OCI-LY7 (cell line): Measurements from ENCODE around the gene SH3RF3. TPM values are rescaled to one million over a fixed set of nuclear protein-coding genes. Genes with fewer than 3 reads are reported as not detected.

ENCODE experiments used
- BruUV-seq: library from RNA; stranded (reverse); fragments of 400-500 nt; replicated peaks from 2 replicates; lab custom pipeline; 2021; lab: Mats Ljungman, UMichigan
- CTCF ChIA-PET: fragments of 300-600 bp; sonication (Branson Sonifier 250); formaldehyde crosslinking; loops from one replicate; lab custom pipeline; 2022; ENCODE audit warnings: antibody characterized with exemption; ENCODE audit not compliant: unreplicated experiment; lab: Charles Lee
- POLR2A ChIA-PET: fragments of 300-600 bp; sonication (Branson Sonifier 250); formaldehyde crosslinking; loops from one replicate; lab custom pipeline; 2022; ENCODE audit warnings: antibody characterized with exemption; lab: Charles Lee
- DNase-seq: peaks from one replicate; pipeline ENCODE4 v3.0.0-alpha.2; 2015; ENCODE audit warnings: low spot score
- H2AFZ ChIP-seq: fragments of 200-600 bp; sonication (generic), shearing (Covaris generic); 2 replicates; pipeline ENCODE4 v1.6.1; 2014; ENCODE audit warnings: mild to moderate bottlenecking, antibody characterized with exemption, low read length, moderate library complexity
- H3K27ac ChIP-seq: fragments of 200-600 bp; sonication (generic); 2 replicates; pipeline ENCODE4 v1.5.1; 2014; ENCODE audit warnings: mixed run types, low read depth, mild to moderate bottlenecking, moderate library complexity, low read length, inconsistent platforms; ENCODE audit not compliant: poor library complexity, severe bottlenecking
- H3K36me3 ChIP-seq: fragments of 200-600 bp; sonication (generic); 2 replicates; pipeline ENCODE4 v1.6.1; 2014; ENCODE audit warnings: mild to moderate bottlenecking, antibody characterized with exemption, low read length, moderate library complexity, mixed read lengths; ENCODE audit not compliant: insufficient read depth
- H3K4me1 ChIP-seq: fragments of 200-600 bp; sonication (generic); 2 replicates; pipeline ENCODE4 v1.5.1; 2014; ENCODE audit warnings: mild to moderate bottlenecking, low read length; ENCODE audit not compliant: insufficient read depth, poor library complexity, severe bottlenecking
- H3K4me2 ChIP-seq: fragments of 200-600 bp; sonication (generic); 2 replicates; pipeline ENCODE4 v1.6.1; 2014; ENCODE audit warnings: mild to moderate bottlenecking, low read length
- H3K4me3 ChIP-seq: fragments of 200-600 bp; sonication (generic); 2 replicates; pipeline ENCODE4 v1.5.1; 2014; ENCODE audit warnings: mild to moderate bottlenecking, low read depth, low read length; ENCODE audit not compliant: poor library complexity, severe bottlenecking
- H3K79me2 ChIP-seq: fragments of 200-600 bp; sonication (generic); 2 replicates; pipeline ENCODE4 v1.6.1; 2016; ENCODE audit warnings: low read depth, mild to moderate bottlenecking, low read length, moderate library complexity, mixed read lengths; ENCODE audit not compliant: insufficient read depth
- H3K9me2 ChIP-seq: fragments of 200-600 bp; sonication (generic); 2 replicates; pipeline ENCODE4 v1.6.1; 2016; ENCODE audit warnings: mild to moderate bottlenecking, low read length, mixed read lengths; ENCODE audit not compliant: insufficient read depth
- H3K9me3 ChIP-seq: fragments of 200-600 bp; sonication (generic); 2 replicates; pipeline ENCODE4 v1.6.1; 2014; ENCODE audit warnings: mild to moderate bottlenecking, mixed run types, low read length, mixed read lengths
- H4K20me1 ChIP-seq: fragments of 200-600 bp; sonication (generic); 2 replicates; pipeline ENCODE4 v1.6.1; 2014; ENCODE audit warnings: mild to moderate bottlenecking, antibody characterized with exemption, low read length, moderate library complexity, mixed read lengths; ENCODE audit not compliant: insufficient read depth
- EZH2phosphoT487 ChIP-seq: fragments of 200-600 bp; sonication (generic); IDR thresholded peaks from 2 replicates; pipeline ENCODE4 v1.6.1; 2018; ENCODE audit warnings: low read depth, borderline replicate concordance, mild to moderate bottlenecking, mixed run types, antibody characterized with exemption, low read length, moderate library complexity, mixed read lengths
- intact Hi-C: fragments of 100-400 bp; cut with micrococcal nuclease; formaldehyde crosslinking; loops from one replicate; pipeline ENCODE4 v1.10.0; 2022; ENCODE audit not compliant: unreplicated experiment
- total RNA-seq, 2 experiments: library from RNA; depleted of rRNA in 1 of 2; stranded (reverse); fragments of >200 nt in 1 of 2; shearing (Covaris generic) in 1 of 2; gene quantifications; 2 replicates each; pipeline ENCODE4 v1.2.3, GENCODE V29; 2014 to 2022
- TF ChIP-seq, protein P1 (sequence below): fragments of 200-600 bp; sonication (generic); conservative IDR thresholded peaks from 2 replicates; pipeline ENCODE4 v1.5.1; 2014; ENCODE audit warnings: mild to moderate bottlenecking, antibody characterized with exemption, low read length, moderate library complexity, mixed read lengths

The SH3RF3 gene
- total RNA-seq, 2 experiments from 2014 or later: not detected

DNA sequence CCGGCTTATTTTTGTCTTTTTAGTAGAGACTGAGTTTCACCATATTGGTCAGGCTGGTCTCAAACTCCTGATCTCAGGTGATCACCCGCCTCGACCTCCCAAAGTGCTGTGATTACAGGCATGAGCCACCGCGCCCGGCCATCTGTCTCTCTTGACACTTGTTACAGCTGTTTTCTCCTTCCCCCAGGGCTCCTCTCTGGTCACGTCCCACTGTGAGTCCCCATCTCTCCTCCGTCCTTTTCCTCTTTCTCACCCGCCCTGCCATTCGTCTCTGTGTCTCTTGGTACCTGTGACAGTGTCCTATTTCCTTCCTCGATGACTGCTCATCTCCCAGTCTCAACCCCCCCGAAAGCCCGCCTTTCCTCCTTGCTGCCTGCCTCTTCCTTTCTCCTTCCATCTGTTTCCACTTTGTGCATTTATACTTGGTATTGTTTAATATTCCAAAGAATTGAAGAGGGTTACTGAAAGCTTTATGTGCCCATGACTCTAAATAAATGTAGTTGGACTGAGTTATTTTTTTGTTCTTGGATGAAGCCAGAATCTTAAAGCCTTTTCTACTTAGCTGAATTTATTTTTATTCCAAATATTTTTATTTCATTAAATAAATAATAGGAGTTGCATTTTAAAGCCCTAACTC is 241.5 kb downstream of the SH3RF3 start:
- Histone ChIP-seq H3K9me3 (no peaks in the 10 kb centered on the region), H3K4me2 (no peak overlapping the region)
- CTCF ChIA-PET: no interaction called here

DNA sequence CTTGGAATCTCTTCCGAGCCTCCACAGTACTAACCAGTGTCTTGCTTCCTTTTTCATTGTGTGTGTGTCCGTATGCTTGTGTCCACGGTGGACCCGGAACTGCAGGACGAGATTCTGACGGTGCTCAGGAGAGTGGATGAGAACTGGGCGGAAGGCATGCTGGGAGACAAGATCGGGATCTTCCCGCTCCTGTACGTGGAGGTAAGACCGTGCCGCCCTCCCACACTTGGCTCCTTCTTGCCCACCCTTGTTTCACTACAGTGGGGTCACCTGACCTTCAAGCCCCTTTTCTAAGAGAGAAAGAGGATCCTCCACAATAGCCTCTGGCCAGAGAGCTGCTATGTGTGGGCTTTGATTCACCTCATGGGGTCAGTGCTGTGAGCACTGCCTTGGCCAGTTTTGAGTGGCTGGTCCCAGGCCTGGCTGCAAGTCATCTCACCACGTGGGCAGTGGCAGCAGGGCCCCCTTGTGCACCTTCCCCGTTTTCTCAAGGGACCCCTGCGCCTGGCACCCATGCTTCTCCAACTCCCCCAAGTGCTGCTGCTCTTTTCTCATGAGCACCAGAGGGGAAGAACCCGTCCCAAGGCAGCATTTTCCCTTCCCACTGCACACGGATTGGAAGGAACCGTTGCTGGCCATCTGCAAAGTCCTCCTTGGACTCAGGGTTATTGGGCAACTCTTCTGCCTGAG is 242.6 kb downstream of the SH3RF3 start:
- intact Hi-C loops: no loop called here
- Histone ChIP-seq H3K79me2 (no peaks in the 10 kb centered on the region), H3K4me3 (no peak overlapping the region), H3K36me3 (no peaks in the 10 kb centered on the region), H3K4me2 (no peak overlapping the region), H3K27ac (no peak overlapping the region), H4K20me1 (no peaks in the 10 kb centered on the region), H2AFZ (no peak overlapping the region), H3K9me2 (no peaks in the 10 kb centered on the region), H3K4me1 (no peaks in the 10 kb centered on the region), H3K9me3 (no peaks in the 10 kb centered on the region)
- CTCF ChIA-PET: no interaction called here
- no TSS peak for BruUV-seq
- no peak for TF ChIP-seq EZH2phosphoT487
- TF ChIP-seq, protein P1, sequence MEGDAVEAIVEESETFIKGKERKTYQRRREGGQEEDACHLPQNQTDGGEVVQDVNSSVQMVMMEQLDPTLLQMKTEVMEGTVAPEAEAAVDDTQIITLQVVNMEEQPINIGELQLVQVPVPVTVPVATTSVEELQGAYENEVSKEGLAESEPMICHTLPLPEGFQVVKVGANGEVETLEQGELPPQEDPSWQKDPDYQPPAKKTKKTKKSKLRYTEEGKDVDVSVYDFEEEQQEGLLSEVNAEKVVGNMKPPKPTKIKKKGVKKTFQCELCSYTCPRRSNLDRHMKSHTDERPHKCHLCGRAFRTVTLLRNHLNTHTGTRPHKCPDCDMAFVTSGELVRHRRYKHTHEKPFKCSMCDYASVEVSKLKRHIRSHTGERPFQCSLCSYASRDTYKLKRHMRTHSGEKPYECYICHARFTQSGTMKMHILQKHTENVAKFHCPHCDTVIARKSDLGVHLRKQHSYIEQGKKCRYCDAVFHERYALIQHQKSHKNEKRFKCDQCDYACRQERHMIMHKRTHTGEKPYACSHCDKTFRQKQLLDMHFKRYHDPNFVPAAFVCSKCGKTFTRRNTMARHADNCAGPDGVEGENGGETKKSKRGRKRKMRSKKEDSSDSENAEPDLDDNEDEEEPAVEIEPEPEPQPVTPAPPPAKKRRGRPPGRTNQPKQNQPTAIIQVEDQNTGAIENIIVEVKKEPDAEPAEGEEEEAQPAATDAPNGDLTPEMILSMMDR: no peak
- DNase-seq: no peak
- POLR2A ChIA-PET: no interaction called here

More for the DNA sequence above, 241.5 kb downstream of the SH3RF3 start:
- no TSS peak for BruUV-seq
- POLR2A ChIA-PET: no interaction called here
- Histone ChIP-seq H3K36me3 (no peaks in the 10 kb centered on the region), H4K20me1 (no peaks in the 10 kb centered on the region), H3K4me3 (no peak overlapping the region), H3K79me2 (no peaks in the 10 kb centered on the region), H3K4me1 (no peaks in the 10 kb centered on the region), H3K9me2 (no peaks in the 10 kb centered on the region), H3K27ac (no peak overlapping the region), H2AFZ (no peak overlapping the region)
- intact Hi-C loops: no loop called here
- DNase-seq: no peak
- TF ChIP-seq, protein P1: no peak
- no peak for TF ChIP-seq EZH2phosphoT487

DNA sequence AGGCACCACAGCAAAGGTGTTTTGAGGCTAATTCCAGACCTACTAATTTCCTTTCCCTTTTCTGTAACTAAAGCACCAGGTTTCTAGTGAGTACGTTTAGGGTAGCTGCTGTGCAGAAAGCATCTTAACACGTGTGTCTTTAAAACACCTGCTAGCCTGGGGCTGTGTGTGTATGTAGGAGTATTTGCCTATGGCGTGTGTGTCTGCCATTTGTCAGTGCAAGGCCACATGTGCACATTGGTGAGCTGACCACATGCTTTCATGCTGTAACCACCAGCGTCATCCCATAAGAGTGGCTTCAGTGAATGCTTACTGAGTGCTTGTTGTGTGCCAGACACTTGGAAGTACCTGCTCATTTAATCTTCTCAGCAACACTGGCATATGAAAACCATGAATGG is 243.2 kb downstream of the SH3RF3 start:
- BruUV-seq: no TSS peak
- Histone ChIP-seq H3K4me1 (no peaks in the 10 kb centered on the region), H3K4me3 (no peak overlapping the region), H3K4me2 (no peak overlapping the region), H3K9me3 (no peaks in the 10 kb centered on the region), H3K36me3 (no peaks in the 10 kb centered on the region), H2AFZ (no peak overlapping the region), H3K9me2 (no peaks in the 10 kb centered on the region), H4K20me1 (no peaks in the 10 kb centered on the region), H3K79me2 (no peaks in the 10 kb centered on the region), H3K27ac (no peak overlapping the region)
- DNase-seq: no peak
- TF ChIP-seq EZH2phosphoT487: no peak
- TF ChIP-seq, protein P1: no peak
- intact Hi-C loops: no loop called here
- ChIA-PET POLR2A (no interaction called here), CTCF (no interaction called here)
